Gastrocnemius medialis (tissue), 4 donors: ENCODE results near the gene CNGA1.

Experiments
- CTCF ChIP-seq, 5 experiments: fragments of 450-650 bp in 3 of 5; fragments of 200-600 bp in 2 of 5; sonication (generic) in 2 of 5; IDR thresholded peaks in 4 of 5; conservative IDR thresholded peaks in 1 of 5; 1 replicate in 4 of 5; 2 replicates in 1 of 5; pipeline ENCODE4 v1.5.1; 2016 to 2019; ENCODE audit warnings: antibody characterized with exemption in 5 of 5, mild to moderate bottlenecking in 3 of 5, moderate library complexity in 3 of 5
- POLR2A ChIP-seq, 2 donors: fragments of 450-650 bp; IDR thresholded peaks; one replicate each; pipeline ENCODE4 v1.6.1; 2017; ENCODE audit warnings: antibody characterized with exemption in 2 of 2, mild to moderate bottlenecking in 2 of 2, moderate library complexity in 2 of 2

GRCh38 chr4:47996021-47996420 lies 20.5 kb downstream of the CNGA1 start:
- TF ChIP-seq CTCF (IDR thresholded peaks at IDR 0.05 in 4 of 5, conservative IDR thresholded peaks at IDR 0.05 in 1 of 5), result no peak
- no peak for TF ChIP-seq POLR2A (IDR thresholded peaks at IDR 0.05)
